Brain pericyte (primary cell): ENCODE measurements around the gene JAML.

Source experiments
- DNase-seq: peaks from one replicate; pipeline ENCODE4 v3.0.0-alpha.2; 2012; ENCODE audit warnings: low read depth, low spot score

Gene JAML

DNA sequence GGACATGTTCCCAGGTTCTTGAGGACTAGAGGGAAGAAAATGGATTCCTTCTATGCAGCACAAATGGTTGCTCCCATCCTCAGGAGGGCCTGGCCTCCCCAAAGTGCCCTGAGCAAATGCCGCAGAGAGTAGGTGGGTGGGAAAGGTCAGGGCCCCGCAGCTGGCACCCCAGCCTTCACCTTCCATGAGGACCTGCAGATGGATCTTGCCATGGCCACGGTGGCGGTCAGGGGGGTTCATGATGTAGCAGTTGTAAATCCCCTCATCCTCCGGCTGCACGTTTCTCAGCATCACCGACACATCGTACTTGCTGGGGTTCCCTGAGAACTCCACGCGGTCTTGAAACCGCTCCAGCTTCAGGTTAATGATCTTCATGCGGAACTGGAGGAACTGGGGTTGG, 56.9 kb downstream of the JAML start:
- DNase-seq, result no peak

DNA sequence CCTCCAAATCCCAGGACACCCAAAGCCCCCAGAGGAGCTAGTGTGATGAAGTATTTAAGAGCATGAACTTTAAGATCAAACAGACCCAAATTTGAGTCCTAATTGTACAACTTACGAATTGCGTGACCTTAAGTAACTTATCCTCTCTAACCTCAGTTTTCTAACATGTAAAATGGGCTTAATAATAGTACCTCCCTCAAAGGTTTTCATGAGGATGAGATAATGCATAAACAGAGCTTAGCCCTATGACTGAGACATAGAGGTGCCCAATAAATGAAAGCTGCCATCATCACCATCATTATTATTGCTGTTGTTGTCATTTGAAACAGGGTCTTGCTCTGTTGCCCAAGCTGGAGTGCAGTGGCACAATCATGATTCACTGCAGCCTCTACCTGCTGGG, 57.6 kb downstream of the JAML start:
- no peak for DNase-seq

DNA sequence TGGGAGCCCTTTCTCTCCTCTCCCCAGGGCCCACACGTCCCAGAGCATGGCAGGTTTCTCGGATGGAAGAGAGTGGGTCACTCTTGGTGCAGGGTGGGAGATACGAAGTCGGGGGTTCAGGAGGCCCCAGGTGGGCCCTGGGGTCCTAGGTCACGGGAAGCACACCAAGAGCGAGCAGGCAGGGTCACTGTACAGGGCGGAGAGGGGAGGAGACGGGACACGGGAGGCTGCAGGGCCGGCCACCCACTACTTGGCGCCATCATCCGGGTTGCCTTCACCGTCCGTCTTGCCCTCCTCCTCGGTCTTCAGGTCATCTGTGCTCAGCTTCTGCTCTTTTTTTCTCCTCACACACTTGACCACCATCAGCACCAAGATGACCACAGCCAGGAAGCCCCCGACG, 58.2 kb downstream of the JAML start:
- DNase-seq, result no peak

DNA sequence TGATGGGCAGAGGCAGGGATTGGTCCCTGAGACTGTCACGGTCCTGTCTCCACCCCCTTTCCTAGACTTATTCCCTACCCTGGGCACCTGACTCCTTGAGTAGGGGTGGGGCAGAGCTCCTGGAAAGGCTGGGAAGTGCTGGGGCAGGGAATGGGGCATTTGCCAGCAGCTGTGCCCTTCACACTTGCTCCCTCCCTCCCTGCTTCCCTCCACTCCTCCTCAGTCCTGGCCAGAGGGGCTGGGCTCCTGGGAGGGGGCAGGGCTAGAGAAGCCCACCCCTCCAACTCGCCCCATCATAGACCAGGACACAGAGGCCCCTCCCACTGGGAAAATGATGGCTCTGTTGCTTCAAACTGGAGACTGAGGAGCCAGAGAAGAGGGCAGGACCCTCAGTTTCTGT, 59.9 kb downstream of the JAML start:
- DNase-seq, result no peak

DNA sequence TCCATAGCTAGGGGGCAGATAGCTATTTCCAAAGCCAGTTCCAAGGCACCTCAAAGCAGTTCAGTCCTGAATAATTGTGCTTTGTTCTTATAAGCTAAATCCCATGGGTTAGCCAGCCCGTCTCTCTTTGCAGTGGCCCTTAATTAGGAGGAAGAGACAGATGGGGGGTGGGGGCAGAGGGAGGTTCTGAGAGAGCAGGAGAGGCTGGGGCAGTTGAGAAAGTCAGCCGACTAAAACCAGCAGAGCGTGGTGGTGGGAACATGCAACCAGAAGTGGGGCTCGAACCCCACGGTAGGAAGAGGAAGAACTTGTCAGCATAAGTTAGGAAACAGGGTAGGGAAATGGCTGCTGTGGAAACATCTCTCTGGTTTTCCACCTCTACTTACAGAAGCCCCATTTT, 61.3 kb downstream of the JAML start:
- no peak for DNase-seq

DNA sequence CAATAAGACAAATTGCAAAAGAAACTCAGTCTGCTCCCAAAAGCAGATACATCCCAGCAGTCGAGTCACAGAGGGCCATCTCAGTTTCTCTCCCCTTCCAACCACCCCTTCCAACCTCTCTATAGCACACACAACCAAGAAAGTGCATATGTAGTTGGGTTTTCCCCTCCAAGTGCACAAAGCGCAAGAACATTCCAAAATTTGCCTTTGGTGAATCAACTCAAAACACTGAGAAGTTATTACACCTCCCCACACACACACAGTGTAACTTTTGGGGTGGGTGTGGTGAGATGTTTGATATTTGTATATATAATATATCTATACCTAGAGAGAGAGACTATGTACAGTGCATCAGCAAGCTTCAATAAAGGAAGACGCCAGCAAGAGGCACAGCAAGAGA, 62.0 kb downstream of the JAML start:
- DNase-seq, result no peak

DNA sequence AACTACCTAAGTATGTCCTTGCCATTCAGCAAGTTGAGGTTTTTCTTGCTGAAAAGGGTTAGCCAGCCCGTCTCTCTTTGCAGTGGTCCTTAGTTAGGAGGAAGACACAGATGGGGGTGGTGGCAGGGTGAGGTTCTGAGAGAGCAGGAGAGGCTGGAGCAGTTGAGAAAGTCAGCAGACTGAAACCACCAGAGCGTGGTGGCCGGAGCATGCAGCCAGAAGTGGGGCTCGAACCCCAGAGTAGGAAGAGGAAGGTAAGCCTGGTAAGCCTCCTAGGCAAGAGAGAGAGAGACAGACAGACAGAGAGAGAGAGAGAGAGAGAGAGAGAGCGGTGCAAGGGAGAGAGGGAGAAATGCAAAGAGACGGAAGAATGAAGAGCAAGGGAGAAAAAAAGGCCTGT, 63.0 kb downstream of the JAML start:
- DNase-seq, result no peak

DNA sequence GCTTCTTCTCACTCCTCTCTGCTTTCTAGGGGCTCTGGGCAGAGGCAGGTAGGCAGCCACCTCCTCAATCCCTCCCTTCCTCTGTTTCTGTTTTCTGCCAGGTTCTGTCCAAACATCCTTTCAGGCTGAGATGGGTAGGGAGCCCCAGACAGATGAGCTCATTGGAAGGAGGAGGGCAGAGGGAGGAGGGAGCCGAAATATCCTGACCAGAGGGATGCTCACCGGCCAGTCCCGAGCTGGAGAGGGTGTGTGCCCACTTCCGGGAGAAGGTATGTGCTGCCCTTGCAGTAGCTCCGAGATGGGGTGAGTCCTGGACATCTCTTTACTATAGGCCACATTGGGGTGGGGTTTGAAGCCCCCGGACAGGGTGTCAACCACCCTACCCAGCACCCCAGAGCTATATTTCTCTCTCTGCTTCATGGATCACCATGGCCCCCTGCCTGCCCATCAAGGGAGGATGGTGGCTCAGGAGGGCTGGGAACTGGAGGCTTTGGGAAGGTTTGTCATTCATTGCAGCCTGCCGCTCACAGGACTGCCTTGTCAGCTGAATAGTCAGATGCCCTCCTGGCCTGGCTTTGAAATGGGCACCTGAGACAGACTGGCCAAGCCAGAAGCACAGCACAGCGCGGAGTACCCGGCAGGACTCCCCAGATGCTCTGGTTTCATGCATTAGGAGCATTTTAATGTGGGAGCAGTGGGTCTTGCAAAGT, 67.5 kb downstream of the JAML start:
- DNase-seq, result no peak

DNA sequence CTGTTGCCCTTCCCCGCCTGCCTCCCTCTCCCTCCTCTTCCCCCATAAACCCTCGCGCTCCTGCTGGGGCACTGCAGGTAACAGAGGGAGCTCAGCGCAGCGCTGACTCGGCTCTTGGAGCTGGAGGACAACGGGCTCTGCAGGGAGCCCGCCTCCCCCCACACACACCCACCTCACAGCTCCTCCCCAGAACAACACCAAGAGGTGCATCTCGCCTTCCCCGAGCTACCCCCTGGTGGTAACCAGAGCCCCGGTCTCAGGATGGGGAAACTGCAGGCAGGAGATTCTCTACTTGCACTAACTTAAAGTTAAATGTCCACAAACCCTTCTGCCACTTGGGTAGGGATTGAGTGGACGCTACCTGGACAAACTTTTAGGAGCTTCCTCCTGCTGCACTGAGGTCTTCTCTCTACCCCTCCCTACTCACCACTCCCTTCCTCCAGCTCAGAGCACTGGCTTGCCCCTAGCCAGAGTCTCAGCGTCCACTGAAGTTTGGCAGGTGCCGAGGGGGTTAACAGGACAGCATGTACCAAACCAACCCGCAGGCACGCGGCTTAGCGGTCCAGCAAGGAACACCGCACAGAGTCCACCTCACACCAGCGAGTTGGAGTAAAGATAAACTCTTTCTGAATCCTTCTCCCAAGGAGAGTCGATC, 68.2 kb downstream of the JAML start:
- no peak for DNase-seq

DNA sequence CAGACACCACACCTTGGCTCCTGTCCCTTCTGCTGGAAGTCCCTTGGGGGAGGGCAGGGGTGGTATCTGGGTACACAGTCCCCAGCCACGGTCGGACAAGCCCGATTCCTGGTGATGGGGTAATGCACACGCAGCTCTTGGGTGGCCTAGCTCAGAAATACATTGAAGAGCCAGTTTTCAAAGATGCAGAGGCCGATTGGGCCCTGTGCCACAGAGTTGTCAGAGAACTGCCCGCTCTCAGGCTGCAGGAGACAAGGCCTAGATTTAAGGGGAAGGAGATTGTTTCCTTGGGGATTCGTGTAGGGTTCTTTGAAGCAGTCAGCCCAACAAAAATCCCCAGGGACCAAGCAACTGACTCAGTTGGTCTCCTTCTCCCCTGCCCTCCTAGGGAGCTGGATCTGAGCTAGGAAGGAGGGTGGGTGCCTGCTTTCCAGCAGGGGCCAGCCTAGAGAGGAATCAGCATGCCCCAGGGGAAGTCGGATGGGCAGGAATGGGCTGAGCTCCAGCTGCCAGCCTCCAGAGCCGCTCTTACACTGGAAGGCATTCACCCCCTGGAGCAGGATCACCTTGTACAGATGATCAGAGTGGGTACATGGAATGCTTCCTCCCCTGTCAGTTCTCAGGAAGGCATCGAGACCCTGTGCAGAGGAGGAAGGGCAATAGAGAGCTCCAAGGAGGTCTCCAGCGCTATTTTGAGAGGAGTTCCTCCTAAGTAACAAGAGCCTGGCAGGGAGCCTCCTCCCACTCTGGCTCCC, 68.9 kb downstream of the JAML start:
- DNase-seq, result no peak

DNA sequence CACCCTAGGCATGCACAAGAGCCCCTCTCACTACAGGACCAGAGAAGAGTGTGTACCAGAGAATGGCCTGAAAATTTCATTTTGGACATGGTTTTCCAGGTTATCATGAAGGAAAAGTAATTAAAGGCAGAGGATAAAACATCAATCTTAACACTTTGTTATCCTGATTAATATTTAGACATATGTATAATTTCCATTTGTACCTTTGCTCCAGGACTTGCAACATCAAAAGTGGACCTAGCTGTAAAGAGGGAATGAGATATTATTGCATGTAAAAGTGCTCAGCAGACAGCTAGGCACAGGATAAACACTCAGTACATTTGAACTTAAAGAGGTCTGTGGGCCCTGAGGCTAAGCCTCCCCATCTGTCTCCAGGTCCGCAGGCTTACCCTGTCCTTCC, 70.2 kb downstream of the JAML start:
- no peak for DNase-seq

DNA sequence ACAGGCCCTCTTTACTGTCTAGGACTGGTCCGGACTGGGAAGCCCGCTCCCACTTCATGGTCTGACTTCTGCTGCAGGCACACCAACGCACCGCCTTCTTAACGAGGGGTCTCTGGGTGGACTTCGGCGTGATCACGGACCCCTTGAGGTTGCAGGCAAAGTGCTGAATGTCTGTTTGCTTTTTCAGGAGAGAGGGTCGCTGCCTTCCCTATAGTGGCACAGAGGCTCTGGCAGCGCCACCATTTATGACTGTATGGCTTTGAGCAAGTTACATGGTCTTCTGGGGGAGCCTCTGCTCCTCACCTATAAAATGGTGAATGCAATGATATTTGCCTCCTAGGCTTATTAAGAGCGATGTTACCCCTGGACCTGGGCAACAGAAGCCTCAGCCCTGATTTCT, 70.8 kb downstream of the JAML start:
- no peak for DNase-seq

DNA sequence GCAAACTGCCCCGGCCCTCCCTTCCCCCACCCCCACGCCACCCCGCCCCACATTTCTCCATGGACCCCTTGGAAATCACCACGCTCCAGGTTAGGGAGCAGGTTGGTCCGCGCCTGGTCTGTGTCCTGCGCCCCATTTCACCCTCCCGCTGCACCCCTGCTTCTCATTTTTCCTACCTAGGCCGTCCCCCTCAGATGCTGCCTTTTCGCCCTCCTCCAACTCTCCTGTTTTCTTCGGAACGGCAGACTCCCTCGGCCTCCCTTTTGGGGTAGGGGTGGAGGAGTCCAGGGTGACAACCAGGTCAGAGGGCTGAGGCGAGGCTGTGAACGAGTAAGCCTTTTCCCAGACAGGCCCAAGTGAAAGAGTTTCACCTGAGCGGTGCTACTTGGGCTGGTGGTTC, 71.3 kb downstream of the JAML start:
- no peak for DNase-seq

DNA sequence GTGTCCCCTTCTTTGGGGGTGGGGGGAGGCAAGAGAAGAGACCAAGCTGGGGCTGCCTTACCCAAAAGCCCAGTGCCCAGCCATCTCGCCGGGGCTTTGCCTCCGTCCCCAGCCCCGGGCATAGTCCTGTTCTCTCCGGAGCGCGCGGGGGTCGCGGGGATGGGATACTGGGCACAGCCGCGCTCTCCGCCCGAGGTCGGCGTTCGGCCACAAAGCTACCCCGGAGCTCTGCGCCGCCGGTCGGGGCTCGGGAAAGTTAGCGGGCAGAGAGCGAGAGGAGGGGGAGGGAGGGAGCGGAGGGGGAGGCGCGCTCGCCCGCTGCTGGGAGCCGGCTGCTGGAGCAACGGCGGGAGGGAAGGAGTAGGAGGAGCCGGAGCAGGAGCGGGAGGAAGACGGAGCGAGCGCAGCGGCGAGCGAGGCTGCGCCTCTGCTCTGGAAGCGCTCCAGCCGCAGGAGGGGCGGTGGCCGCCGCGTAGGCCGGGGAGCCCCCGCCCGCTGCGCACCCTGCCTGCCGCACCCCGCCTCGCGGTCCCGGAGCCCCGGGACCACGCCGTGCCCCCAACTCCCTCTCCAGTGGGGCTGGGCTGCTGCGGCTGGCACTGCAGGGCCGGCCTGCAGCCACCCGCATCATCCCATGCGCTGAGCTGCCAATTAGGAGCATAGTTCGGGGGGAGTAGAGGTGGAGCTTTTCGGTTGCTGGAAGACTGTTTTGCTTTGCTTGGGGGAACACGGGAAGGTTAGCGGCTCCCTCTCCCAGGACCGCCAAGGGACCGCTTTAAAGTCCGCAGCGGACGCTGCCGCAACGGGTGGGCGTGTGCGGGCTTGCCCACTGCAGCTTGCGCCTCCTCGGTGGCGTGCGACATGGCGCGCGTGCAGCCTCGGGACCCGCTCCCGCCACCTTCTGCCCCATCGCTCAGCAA, 72.0 kb downstream of the JAML start, which contains the start of gene SCN4B:
Gene SCN4B (minus strand): TSS at position 272 of the 920 bp plus-strand sequence. CDS start 150 bp downstream, at position 122.
- no peak for DNase-seq

DNA sequence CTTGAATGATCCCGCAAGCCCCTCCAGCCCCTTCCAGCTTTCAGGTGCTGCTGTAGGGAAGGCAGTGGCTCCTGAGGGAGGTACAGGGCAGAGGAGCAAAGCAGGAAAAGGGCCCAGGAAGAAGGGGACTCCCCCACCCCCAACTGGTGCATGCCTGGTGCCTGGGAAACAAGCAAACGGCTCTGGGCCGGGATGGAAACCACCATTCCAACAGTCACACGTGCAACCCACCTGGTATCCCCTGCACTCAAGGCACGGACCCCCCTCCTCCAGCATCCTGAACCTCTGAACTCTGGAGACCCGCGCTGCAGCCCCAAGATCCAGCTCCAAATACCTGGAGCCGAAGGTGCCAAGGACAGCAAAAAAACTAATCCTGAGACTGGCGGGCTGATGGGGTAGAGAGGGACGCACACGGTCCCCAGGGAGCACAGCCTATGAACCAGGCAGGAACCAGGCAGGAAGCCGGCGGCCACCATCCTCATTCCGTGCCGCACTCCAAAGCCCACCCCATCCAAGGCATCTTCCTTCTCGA, 72.7 kb downstream of the JAML start:
- DNase-seq, result no peak

DNA sequence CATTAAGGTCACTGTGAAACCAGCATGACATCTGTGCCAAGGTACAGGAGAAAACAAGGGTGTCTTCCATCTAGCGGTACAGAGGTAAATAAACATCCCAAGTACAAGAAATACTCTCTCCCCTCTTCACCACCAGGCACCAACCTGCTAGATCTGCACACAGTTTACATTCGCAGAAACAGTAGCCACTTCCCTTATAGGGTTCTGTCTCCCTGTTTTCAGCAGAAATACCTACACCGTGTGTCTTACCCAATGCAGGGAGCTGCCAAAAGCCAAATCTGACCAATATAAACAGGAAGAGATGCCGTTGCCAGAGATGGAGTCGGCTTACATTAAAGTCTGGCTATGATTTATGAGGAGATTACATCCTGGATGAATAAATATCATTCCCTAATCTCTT, 73.4 kb downstream of the JAML start:
- no peak for DNase-seq

DNA sequence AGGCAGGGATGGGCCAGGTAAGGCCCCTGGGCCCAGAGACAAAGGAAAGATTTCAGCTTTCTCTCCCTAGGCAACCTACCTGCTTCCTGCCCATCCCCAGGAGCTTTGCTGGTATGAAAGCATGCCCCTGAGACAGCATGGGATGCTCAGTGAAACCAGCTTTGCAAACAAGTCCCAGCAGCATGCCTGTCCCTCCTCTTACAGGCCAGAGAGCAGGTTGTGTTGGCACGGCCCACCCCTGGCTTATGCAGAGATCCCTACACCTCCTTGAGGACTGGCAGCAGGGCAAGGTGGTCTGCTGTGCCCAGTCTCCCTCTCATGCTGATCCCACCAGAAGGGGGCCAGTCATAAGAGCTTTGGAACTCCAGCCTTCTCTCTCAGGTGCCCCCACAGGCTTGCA, 75.3 kb downstream of the JAML start:
- DNase-seq, result no peak

DNA sequence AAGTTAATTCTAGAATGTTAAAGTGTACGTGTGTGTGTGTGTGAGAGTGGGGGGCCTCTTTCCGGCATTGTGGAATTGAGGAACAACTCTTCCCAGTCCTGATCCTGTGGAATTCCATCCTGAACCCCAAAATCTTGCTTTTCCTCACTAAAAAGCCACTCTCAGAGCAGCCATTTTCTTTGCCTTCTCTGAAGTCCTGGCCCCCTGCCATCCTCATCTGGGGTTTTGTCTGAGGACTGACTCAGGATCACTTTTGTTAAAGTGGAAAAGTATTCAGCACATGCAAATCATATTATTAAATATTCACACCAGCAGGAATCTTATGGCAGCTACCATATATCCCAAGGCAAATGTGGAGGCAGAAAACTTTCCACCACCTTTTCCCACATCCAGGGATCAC, 76.0 kb downstream of the JAML start:
- DNase-seq, result no peak

DNA sequence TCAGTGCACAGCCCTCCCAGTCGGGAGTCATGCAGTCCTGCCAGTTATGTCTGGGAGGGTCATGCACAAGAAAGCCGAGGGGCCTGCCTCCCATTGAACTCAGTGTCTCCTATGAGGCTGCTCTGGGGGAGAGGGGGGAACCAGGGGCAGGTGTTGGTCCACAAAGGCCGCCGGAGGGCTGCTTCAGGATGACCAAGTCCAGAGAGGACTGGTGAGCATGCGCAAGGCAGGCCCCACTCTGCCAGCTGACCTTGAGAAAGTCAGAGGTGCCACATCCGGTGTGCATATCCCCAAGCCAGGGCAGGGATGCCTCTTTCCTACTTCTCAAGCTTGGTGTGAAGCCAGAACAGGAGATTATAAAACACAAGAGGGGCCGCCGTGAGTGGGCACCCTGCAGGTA, 76.6 kb downstream of the JAML start:
- DNase-seq, result no peak

DNA sequence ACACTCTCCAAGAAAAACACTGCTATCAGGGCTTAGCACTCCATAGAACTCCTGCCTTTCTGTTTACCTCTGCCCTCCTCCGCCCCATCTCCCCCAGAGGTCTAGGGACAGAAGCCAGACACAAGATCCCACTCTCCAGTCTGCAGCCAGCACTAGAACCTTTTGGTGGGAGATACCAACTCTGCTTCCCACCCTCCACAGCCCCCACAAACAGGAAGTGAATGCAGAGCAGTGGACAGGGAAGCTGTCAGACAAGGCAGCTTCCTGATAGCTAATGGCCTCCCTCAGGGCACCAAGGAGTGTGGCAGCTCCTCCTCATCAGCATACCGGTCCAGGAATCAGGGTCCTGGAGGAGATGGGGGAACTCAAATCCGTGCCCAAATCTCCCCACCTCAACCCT, 77.3 kb downstream of the JAML start:
- no peak for DNase-seq

DNA sequence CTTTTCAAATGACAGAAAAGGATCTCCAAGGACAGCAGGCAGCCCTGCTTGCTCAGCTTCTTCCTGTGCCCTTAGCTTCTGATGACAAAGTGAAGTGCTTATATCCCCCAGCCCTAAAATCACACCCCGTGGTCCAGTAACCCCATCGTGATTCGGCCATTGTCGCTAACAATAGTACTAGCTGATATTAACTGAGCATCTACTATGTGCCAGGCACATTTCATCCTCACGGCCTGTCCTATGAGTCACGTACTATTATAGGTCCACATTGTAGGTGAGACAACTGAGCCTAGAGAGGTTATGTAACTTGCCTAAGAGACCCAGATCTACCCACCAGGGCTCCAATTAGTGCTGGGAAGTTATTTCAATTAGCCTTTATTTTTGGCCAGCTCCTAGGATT, 78.3 kb downstream of the JAML start:
- DNase-seq, result no peak
